Esophagus muscularis mucosa (tissue), 4 donors: ENCODE measurements around the gene FGF19. TPM values are rescaled to one million over a fixed set of nuclear protein-coding genes. Genes with fewer than 3 reads are reported as not detected.

Experiments used
- DNase-seq: peaks from one replicate; pipeline ENCODE4 v3.0.0-alpha.2; 2017; ENCODE audit errors: extremely low spot score
- H3K27ac ChIP-seq, 4 donors: fragments of 200-600 bp; sonication (generic); replicated peaks in 1 of 4; 1 replicate in 3 of 4; 2 replicates in 1 of 4; pipeline ENCODE4 v1.5.1; 2016 to 2019; ENCODE audit warnings: mild to moderate bottlenecking in 1 of 4
- H3K27me3 ChIP-seq, 4 donors: fragments of 200-600 bp; sonication (generic); one replicate each; pipeline versions ENCODE4 v1.5.1 to v1.6.0; 2016 to 2019
- H3K36me3 ChIP-seq, 4 donors: fragments of 200-600 bp; sonication (generic); one replicate each; pipeline ENCODE4 v1.5.1; 2016 to 2019
- H3K4me1 ChIP-seq, 4 donors: fragments of 200-600 bp; sonication (generic); one replicate each; pipeline ENCODE4 v1.5.1; 2016 to 2019
- H3K4me3 ChIP-seq, 4 donors: fragments of 200-600 bp; sonication (generic); 1 replicate in 2 of 4; 2 replicates in 2 of 4; pipeline ENCODE4 v1.5.1; 2016 to 2019; ENCODE audit warnings: mild to moderate bottlenecking in 4 of 4, moderate library complexity in 1 of 4
- H3K9me3 ChIP-seq, 4 donors: fragments of 200-600 bp; sonication (generic); 1 replicate in 3 of 4; 2 replicates in 1 of 4; pipeline ENCODE4 v1.5.1; 2016 to 2019
- CTCF ChIP-seq, 3 experiments: fragments of 200-600 bp in 2 of 3; fragments of 450-650 bp in 1 of 3; sonication (generic) in 2 of 3; IDR thresholded peaks; one replicate each; pipeline ENCODE4 v1.5.1; 2017 to 2019; ENCODE audit warnings: antibody characterized with exemption in 3 of 3, mild to moderate bottlenecking in 2 of 3, moderate library complexity in 1 of 3
- EP300 ChIP-seq: sonication (generic); formaldehyde crosslinking; IDR thresholded peaks from one replicate; pipeline ENCODE4 v1.6.1; 2017; ENCODE audit warnings: antibody characterized with exemption
- POLR2A ChIP-seq: fragments of 450-650 bp; IDR thresholded peaks from one replicate; pipeline ENCODE4 v1.6.1; 2017; ENCODE audit warnings: antibody characterized with exemption, moderate library complexity, mild to moderate bottlenecking, low read depth
- POLR2AphosphoS5 ChIP-seq, 2 donors: sonication (generic); formaldehyde crosslinking; IDR thresholded peaks; one replicate each; pipeline ENCODE4 v1.6.1; 2017; ENCODE audit warnings: antibody characterized with exemption in 2 of 2
- WGBS: methylation state at CpG from one replicate; pipeline ENCODE4 v1.1.5; 2018; 5-methylcytosine and 5-hydroxymethylcytosine counted together
- intact Hi-C: fragments of 100-400 bp; cut with DNase I; formaldehyde crosslinking; loops from one replicate; pipeline ENCODE4 v1.15.1; 2023
- total RNA-seq, 4 donors: library from RNA; depleted of rRNA; stranded (reverse); fragments of >200 nt; gene quantifications; one replicate each; pipeline versions ENCODE4 v1.1.0 to v1.2.1, GENCODE V29; 2016

FGF19 gene
- not detected for total RNA-seq

- H3K4me3 ChIP-seq: peak within 1 kb of the TSS; percentile 7 to 33 (median 20)
- 6% methylated on average over 37 of the region's 67 CpGs for WGBS
- H3K27ac ChIP-seq: no peak within 1 kb of the TSS
- TF ChIP-seq CTCF (IDR thresholded peaks at IDR 0.05): no peak
- peaks cover 18 to 40% (median 31%) of the 10 kb centered on the region in 4 donors for H3K4me1 ChIP-seq
- peaks cover 0 to 87% (median 43%) of the 10 kb centered on the region in 4 donors for H3K27me3 ChIP-seq
- no peak for DNase-seq
- no peaks in the 10 kb centered on the region for H3K36me3 ChIP-seq
- intact Hi-C loops: no loop called here
- H3K9me3 ChIP-seq: no peaks in the 10 kb centered on the region
Observed at GRCh38 chr11:69703768-69704507, at the start of gene FGF19. Gene FGF19, minus strand, starts transcription at chr11:69704022. Its CDS starts 146 bp downstream, at chr11:69703876.

- intact Hi-C loops: no loop called here
- Histone ChIP-seq H3K4me3 (no peak overlapping the region), H3K4me1 (no peaks in the 10 kb centered on the region), H3K27me3 (peaks cover 0 to 38% (median 0%) of the 10 kb centered on the region in 4 donors), H3K36me3 (no peaks in the 10 kb centered on the region), H3K9me3 (peaks cover 0 to 7% (median 6%) of the 10 kb centered on the region in 4 donors), H3K27ac (no peak overlapping the region)
- no peak for DNase-seq
- 80% methylated on average over 1 of the region's 4 CpGs for WGBS
- TF ChIP-seq EP300 (no peak), POLR2AphosphoS5 (IDR thresholded peaks at IDR 0.05) (no peak), POLR2A (no peak), CTCF (IDR thresholded peaks at IDR 0.05) (no peak)
Observed at GRCh38 chr11:69752890-69753289, 49.1 kb upstream of the FGF19 start.

GRCh38 chr11:69750875-69751597 lies 47.2 kb upstream of the FGF19 start:
- 79% methylated on average over 11 of the region's 11 CpGs for WGBS
- Histone ChIP-seq H3K36me3 (no peaks in the 10 kb centered on the region), H3K27ac (no peak overlapping the region), H3K4me1 (no peaks in the 10 kb centered on the region), H3K27me3 (peaks cover 0 to 44% (median 0%) of the 10 kb centered on the region in 4 donors), H3K9me3 (peaks cover 0 to 6% (median 4%) of the 10 kb centered on the region in 4 donors), H3K4me3 (no peak overlapping the region)
- intact Hi-C loops: no loop called here
- TF ChIP-seq EP300 (no peak), POLR2A (no peak), CTCF (IDR thresholded peaks at IDR 0.05) (no peak), POLR2AphosphoS5 (IDR thresholded peaks at IDR 0.05) (no peak)
- no peak for DNase-seq

GRCh38 chr11:69750108-69750850 lies 46.5 kb upstream of the FGF19 start:
- intact Hi-C loops: no loop called here
- H3K27me3 ChIP-seq: peaks cover 0 to 52% (median 0%) of the 10 kb centered on the region in 4 donors
- H3K4me3 ChIP-seq: no peak overlapping the region
- no peaks in the 10 kb centered on the region for H3K36me3 ChIP-seq
- no peak overlapping the region for H3K27ac ChIP-seq
- TF ChIP-seq CTCF (IDR thresholded peaks at IDR 0.05) (no peak), POLR2A (no peak), EP300 (no peak), POLR2AphosphoS5 (IDR thresholded peaks at IDR 0.05) (no peak)
- 74% methylated on average over 9 of the region's 11 CpGs for WGBS
- no peaks in the 10 kb centered on the region for H3K9me3 ChIP-seq
- H3K4me1 ChIP-seq: no peaks in the 10 kb centered on the region
- DNase-seq: no peak
